Body of pancreas (tissue), 4 donors: ENCODE results near the gene CNGB1.

Source experiments
- CTCF ChIP-seq, 7 experiments: fragments of 450-650 bp in 4 of 7; fragments of 200-600 bp in 3 of 7; sonication (generic) in 3 of 7; IDR thresholded peaks; one replicate each; pipeline ENCODE4 v1.5.1; 2016 to 2019; ENCODE audit warnings: antibody characterized with exemption in 7 of 7
- POLR2A ChIP-seq, 3 donors: fragments of 450-650 bp; IDR thresholded peaks; one replicate each; pipeline ENCODE4 v1.6.1; 2016; ENCODE audit warnings: antibody characterized with exemption in 3 of 3, mild to moderate bottlenecking in 2 of 3

DNA sequence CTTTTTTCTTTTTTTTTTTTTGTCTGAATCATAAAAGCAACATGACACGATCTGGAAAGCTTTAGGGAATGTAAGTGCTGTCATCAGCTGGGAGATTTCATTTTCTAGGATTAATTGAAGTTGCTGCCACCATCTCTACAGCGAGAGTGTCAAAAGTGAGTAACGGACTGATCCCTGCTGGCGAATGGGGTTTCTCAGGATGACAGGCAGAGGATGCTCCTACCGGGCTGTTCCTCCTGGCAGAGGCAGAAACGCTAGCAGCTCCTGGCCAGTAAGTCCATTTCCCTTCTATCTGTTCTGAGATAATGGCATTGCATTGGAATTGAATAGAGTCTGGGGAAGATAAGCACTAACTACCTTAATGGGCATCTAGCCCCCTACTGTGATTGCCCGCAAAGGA lies 88.1 kb downstream of the CNGB1 start:
- TF ChIP-seq CTCF (IDR thresholded peaks at IDR 0.05), result no peak
- TF ChIP-seq POLR2A (IDR thresholded peaks at IDR 0.05), result no peak
